Osteoblast (primary cell): ENCODE results near the gene GPR108. TPM values are rescaled to one million over a fixed set of nuclear protein-coding genes. Genes with fewer than 3 reads are reported as not detected.
A peak's percentile ranks its signal among the peaks of the same experiment; 100 is the strongest.

Source experiments
- DNase-seq: peaks from one replicate; pipeline ENCODE4 v3.0.0; 2011; ENCODE audit warnings: low spot score, mixed read lengths; ENCODE audit not compliant: insufficient read length; ENCODE audit errors: missing footprints
- H2AFZ ChIP-seq: 2 replicates; pipeline ENCODE4 v1.6.0; 2011; ENCODE audit warnings: mild to moderate bottlenecking, low read length
- H3K27ac ChIP-seq: 2 replicates; pipeline ENCODE4 v1.5.1; 2011; ENCODE audit warnings: mild to moderate bottlenecking, low read depth, low read length, moderate library complexity
- H3K27me3 ChIP-seq: 2 replicates; pipeline ENCODE4 v1.6.0; 2012; ENCODE audit warnings: mild to moderate bottlenecking, control low read depth, inconsistent platforms, low read length, moderate library complexity; ENCODE audit not compliant: insufficient read depth
- H3K36me3 ChIP-seq: 2 replicates; pipeline ENCODE4 v1.5.1; 2011; ENCODE audit warnings: mild to moderate bottlenecking, low read length, control low read depth, moderate library complexity; ENCODE audit not compliant: insufficient read depth
- H3K4me1 ChIP-seq: 2 replicates; pipeline ENCODE4 v1.5.1; 2011; ENCODE audit warnings: mild to moderate bottlenecking, low read length, control low read depth, moderate library complexity; ENCODE audit not compliant: insufficient read depth
- H3K4me2 ChIP-seq: 2 replicates; pipeline ENCODE4 v1.6.0; 2011; ENCODE audit warnings: mild to moderate bottlenecking, low read length; ENCODE audit not compliant: insufficient read depth
- H3K4me3 ChIP-seq: fragments of 200-600 bp; sonication (generic); 3 replicates; pipeline ENCODE4 v1.5.1; 2012; ENCODE audit warnings: mild to moderate bottlenecking, low read length, inconsistent platforms; ENCODE audit not compliant: insufficient read depth
- H3K79me2 ChIP-seq: 2 replicates; pipeline ENCODE4 v1.6.0; 2012; ENCODE audit warnings: mild to moderate bottlenecking, low read length, control low read depth, inconsistent platforms; ENCODE audit not compliant: insufficient read depth
- H3K9me3 ChIP-seq: 2 replicates; pipeline ENCODE4 v1.5.1; 2011; ENCODE audit warnings: low read depth, low read length, control low read depth
- H4K20me1 ChIP-seq: 2 replicates; pipeline ENCODE4 v1.6.0; 2012; ENCODE audit warnings: mild to moderate bottlenecking, low read length, control low read depth; ENCODE audit not compliant: insufficient read depth
- total RNA-seq: library from RNA; depleted of rRNA; stranded (reverse); fragments of >200 nt; gene quantifications from 2 replicates; pipeline ENCODE4 v1.2.3, GENCODE V29; 2012
- TF ChIP-seq, protein P1 (sequence below): IDR thresholded peaks from 2 replicates; pipeline ENCODE4 v1.5.1; 2011; ENCODE audit warnings: mild to moderate bottlenecking, low read depth, low read length, moderate library complexity; ENCODE audit errors: extremely low read depth

The GPR108 gene
- total RNA-seq, 1 donor, result 42.3 TPM

DNA sequence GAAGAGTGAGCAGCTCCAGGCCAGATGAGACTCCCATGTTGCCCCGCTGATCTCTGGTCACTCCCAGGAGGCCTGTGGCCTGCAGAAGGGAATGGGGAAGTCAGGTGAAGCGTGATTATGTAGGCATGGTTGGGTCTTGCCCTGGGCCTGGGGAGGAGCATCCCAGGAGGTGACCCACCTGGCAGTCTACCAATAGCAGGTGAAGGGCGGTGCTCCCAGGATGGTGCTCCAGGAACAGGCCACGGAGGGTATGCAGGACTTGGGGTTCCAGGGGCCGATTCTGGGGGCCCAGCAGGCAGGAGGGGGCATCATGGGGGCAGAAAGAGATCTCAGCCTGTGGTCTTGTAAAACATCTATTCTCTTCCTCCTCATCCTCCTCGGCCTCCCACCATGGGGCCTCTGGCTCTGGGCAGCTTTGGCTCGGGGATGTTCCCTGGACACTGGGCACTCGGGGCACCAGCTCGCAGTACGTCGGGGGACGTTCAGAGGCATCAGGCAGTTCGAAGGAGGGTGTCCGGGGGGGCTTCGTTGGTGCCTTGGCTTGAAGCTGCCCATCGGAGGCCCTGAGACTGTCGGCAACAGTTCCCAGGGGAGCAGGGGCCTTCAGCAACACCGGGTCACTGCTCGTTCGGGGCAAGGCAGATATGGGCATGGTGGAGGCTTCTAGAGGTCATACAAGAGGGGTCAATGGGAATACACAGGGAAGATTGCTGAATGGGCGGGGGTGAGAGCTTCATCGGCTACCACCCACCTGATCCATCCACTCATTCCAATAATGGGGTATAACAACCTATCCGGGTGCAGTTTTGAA is 17.5 kb upstream of the GPR108 start:
- H3K36me3 ChIP-seq, result peaks cover 16% of the 10 kb centered on the region
- peak; percentile 80 for DNase-seq
- H3K79me2 ChIP-seq, result no peaks in the 10 kb centered on the region
- peaks cover 5% of the 10 kb centered on the region for H3K4me1 ChIP-seq
- no peak overlapping the region for H3K27ac ChIP-seq
- H3K4me2 ChIP-seq, result no peak overlapping the region
- no peaks in the 10 kb centered on the region for H3K27me3 ChIP-seq
- no peak overlapping the region for H2AFZ ChIP-seq
- peaks cover 3% of the 10 kb centered on the region for H4K20me1 ChIP-seq
- TF ChIP-seq, protein P1, sequence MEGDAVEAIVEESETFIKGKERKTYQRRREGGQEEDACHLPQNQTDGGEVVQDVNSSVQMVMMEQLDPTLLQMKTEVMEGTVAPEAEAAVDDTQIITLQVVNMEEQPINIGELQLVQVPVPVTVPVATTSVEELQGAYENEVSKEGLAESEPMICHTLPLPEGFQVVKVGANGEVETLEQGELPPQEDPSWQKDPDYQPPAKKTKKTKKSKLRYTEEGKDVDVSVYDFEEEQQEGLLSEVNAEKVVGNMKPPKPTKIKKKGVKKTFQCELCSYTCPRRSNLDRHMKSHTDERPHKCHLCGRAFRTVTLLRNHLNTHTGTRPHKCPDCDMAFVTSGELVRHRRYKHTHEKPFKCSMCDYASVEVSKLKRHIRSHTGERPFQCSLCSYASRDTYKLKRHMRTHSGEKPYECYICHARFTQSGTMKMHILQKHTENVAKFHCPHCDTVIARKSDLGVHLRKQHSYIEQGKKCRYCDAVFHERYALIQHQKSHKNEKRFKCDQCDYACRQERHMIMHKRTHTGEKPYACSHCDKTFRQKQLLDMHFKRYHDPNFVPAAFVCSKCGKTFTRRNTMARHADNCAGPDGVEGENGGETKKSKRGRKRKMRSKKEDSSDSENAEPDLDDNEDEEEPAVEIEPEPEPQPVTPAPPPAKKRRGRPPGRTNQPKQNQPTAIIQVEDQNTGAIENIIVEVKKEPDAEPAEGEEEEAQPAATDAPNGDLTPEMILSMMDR, result no peak
- H3K4me3 ChIP-seq, result no peak overlapping the region
- H3K9me3 ChIP-seq, result no peaks in the 10 kb centered on the region

DNA sequence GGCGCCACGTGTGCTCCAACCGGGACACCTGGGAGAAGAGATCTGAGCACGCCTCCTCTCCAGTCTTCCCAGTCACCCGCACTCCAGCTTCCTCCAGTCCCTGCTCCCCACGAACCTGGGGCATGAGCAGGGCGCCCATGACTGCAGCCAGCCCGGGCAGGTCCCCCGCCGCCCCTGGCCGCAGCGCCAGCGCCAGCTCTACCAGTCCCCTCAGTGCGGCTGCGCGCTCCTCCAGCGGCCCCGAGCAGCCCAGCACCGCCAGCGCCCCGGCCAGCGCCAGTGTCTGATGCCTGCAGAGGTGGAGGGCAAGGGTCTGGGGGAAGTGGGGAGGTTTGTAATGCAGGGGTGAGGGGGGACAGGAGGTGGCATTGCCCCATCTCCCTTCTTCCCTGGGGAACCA is 16.8 kb upstream of the GPR108 start:
- no peak overlapping the region for H3K4me3 ChIP-seq
- TF ChIP-seq, protein P1, result no peak
- peaks cover 5% of the 10 kb centered on the region for H3K4me1 ChIP-seq
- no peaks in the 10 kb centered on the region for H3K79me2 ChIP-seq
- H2AFZ ChIP-seq, result no peak overlapping the region
- no peak overlapping the region for H3K4me2 ChIP-seq
- H3K9me3 ChIP-seq, result no peaks in the 10 kb centered on the region
- H3K27ac ChIP-seq, result no peak overlapping the region
- no peaks in the 10 kb centered on the region for H3K27me3 ChIP-seq
- peaks cover 20% of the 10 kb centered on the region for H3K36me3 ChIP-seq
- DNase-seq, result peak; percentile 59
- peaks cover 3% of the 10 kb centered on the region for H4K20me1 ChIP-seq

DNA sequence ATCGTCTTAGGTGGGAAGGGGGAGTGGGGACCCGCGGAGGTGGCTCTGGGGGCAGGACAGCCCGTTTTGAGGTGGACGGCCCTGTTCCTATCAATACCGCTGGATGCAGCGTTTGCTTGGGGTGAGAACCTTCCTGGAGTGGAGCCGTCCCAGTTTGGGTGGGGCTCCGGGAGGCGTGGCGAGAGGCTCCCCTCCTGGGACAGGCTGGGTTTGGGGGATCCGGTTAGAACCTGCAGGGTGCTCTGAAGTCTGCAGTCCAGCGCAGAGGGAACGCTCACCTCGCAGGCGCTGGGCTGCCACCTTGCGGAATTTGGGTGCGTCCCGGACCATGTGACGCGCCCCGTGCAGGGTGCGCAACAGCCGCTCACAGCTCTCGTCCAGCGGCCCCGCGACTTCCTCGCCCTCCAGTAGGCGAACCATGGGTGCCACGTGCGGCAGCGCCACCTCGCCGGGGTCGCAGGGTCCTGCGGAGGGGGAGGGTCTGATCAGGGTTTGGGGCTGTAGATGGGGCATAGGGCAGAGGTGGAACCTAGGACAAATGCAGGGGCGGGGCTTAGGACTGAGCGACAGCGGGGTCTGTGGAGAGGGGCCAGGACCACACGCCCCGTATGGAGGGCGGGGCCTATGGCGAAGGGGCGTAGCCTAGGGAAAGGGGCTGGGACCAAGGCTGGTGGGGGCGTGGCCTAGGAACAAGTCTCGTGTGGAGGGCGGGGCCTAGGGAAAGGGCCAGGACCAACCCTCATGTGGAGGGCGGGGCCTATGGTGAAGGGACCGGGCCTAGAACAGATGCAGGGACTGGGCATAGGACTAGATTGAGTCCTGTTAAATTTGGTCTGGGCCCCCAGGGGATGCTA is 16.0 kb upstream of the GPR108 start:
- H2AFZ ChIP-seq, result peak overlapping the region; percentile 41
- TF ChIP-seq, protein P1, result peak; percentile 29
- peaks cover 3% of the 10 kb centered on the region for H4K20me1 ChIP-seq
- no peaks in the 10 kb centered on the region for H3K27me3 ChIP-seq
- H3K9me3 ChIP-seq, result no peaks in the 10 kb centered on the region
- DNase-seq, result peak; percentile 96
- no peaks in the 10 kb centered on the region for H3K79me2 ChIP-seq
- H3K4me1 ChIP-seq, result peaks cover 5% of the 10 kb centered on the region
- H3K4me3 ChIP-seq, result peak overlapping the region; percentile 62
- H3K27ac ChIP-seq, result no peak overlapping the region
- peaks cover 27% of the 10 kb centered on the region for H3K36me3 ChIP-seq
- H3K4me2 ChIP-seq, result peak overlapping the region; percentile 81
